B cell (primary cell): Measurements from ENCODE around the gene PTPRM. TPM values are rescaled to one million over a fixed set of nuclear protein-coding genes. Genes with fewer than 3 reads are reported as not detected.

Experiments used
- ATAC-seq: fragments of 200-7000 bp; cut with Tn5 transposase; one replicate; pipeline ENCODE4 v1.10.0; 2021; ENCODE audit warnings: low read depth, mild to moderate bottlenecking, moderate number of reproducible peaks, moderate library complexity
- CTCF ChIA-PET: fragments of 350-600 bp; sonication (Branson Sonifier 250); formaldehyde crosslinking; loops from one replicate; lab custom pipeline; 2021; ENCODE audit warnings: antibody characterized with exemption, inconsistent platforms; lab: Charles Lee
- POLR2A ChIA-PET: fragments of 350-600 bp; sonication (Branson Sonifier 250); formaldehyde crosslinking; loops from one replicate; lab custom pipeline; 2021; ENCODE audit warnings: antibody characterized with exemption; lab: Charles Lee
- DNase-seq: peaks from one replicate; pipeline ENCODE4 v3.0.0; 2013
- H2AFZ ChIP-seq: 2 replicates; pipeline ENCODE4 v1.6.1; 2012; ENCODE audit warnings: mild to moderate bottlenecking, low read depth, low read length; ENCODE audit not compliant: insufficient read depth, poor library complexity, severe bottlenecking
- H3K27ac ChIP-seq, 2 donors: 1 replicate in 1 of 2; 2 replicates in 1 of 2; pipeline ENCODE4 v1.5.1; 2012 to 2013; ENCODE audit warnings: low read length in 2 of 2, mild to moderate bottlenecking in 2 of 2, moderate library complexity in 1 of 2
- H3K27me3 ChIP-seq, 4 experiments: fragments of 200-600 bp in 1 of 4; sonication (generic) in 1 of 4; replicated peaks in 1 of 4; 1 replicate in 2 of 4; 2 replicates in 2 of 4; pipeline versions ENCODE4 v1.6.1 to v1.7.0; 2013 to 2016; ENCODE audit warnings: low read length in 3 of 4, mild to moderate bottlenecking in 2 of 4, mixed read lengths in 1 of 4, moderate library complexity in 1 of 4; ENCODE audit not compliant: insufficient read depth in 4 of 4, control insufficient read depth in 3 of 4; ENCODE audit errors: control extremely low read depth in 1 of 4
- H3K36me3 ChIP-seq, 2 experiments: replicated peaks in 1 of 2; 1 replicate in 1 of 2; 2 replicates in 1 of 2; pipeline versions ENCODE4 v1.6.1 to v1.7.1; 2013; ENCODE audit warnings: low read length in 1 of 2; ENCODE audit not compliant: insufficient read depth in 2 of 2, control insufficient read depth in 1 of 2; ENCODE audit errors: control extremely low read depth in 1 of 2, extremely low read depth in 1 of 2
- H3K4me1 ChIP-seq, 2 donors: fragments of 200-600 bp in 1 of 2; sonication (generic) in 1 of 2; 1 replicate in 1 of 2; 2 replicates in 1 of 2; pipeline versions ENCODE4 v1.5.1 to v1.6.1; 2013 to 2017; ENCODE audit warnings: low read length in 2 of 2; ENCODE audit not compliant: control insufficient read depth in 2 of 2, insufficient read depth in 2 of 2
- H3K4me2 ChIP-seq: replicated peaks from 2 replicates; pipeline ENCODE3; 2012; ENCODE audit warnings: mild to moderate bottlenecking, low read depth, low read length; ENCODE audit not compliant: poor library complexity, severe bottlenecking
- H3K4me3 ChIP-seq, 5 experiments: fragments of 200-600 bp in 1 of 5; sonication (generic) in 1 of 5; 1 replicate in 3 of 5; 2 replicates in 2 of 5; pipeline versions ENCODE4 v1.5.1 to v1.7.0; 2011 to 2016; ENCODE audit warnings: low read length in 4 of 5, mild to moderate bottlenecking in 4 of 5, low read depth in 2 of 5, control low read depth in 1 of 5, moderate library complexity in 1 of 5; ENCODE audit not compliant: insufficient read depth in 1 of 5; ENCODE audit errors: control extremely low read depth in 1 of 5, extremely low read depth in 1 of 5
- H3K79me2 ChIP-seq: fragments of 200-600 bp; sonication (generic); one replicate; pipeline ENCODE4 v1.6.0; 2016; ENCODE audit warnings: low read length; ENCODE audit not compliant: control insufficient read depth, insufficient read depth
- H3K9ac ChIP-seq: fragments of 200-600 bp; sonication (generic); 2 replicates; pipeline ENCODE4 v1.6.1; 2017; ENCODE audit warnings: mild to moderate bottlenecking, low read length, moderate library complexity
- H3K9me3 ChIP-seq, 3 donors: one replicate each; pipeline versions ENCODE4 v1.6.1 to v1.7.1; 2013; ENCODE audit warnings: low read length in 2 of 3; ENCODE audit not compliant: control insufficient read depth in 2 of 3, insufficient read depth in 1 of 3; ENCODE audit errors: control extremely low read depth in 1 of 3
- H4K20me1 ChIP-seq: 2 replicates; pipeline ENCODE4 v1.6.0; 2012; ENCODE audit warnings: mild to moderate bottlenecking, low read length; ENCODE audit not compliant: insufficient read depth, control insufficient read depth, poor library complexity, severe bottlenecking
- H3K27ac Mint-ChIP-seq: one replicate; pipeline ENCODE4 v1.8.0; 2021; ENCODE audit warnings: mixed read lengths
- H3K27me3 Mint-ChIP-seq: one replicate; pipeline ENCODE4 v1.8.0; 2021; ENCODE audit warnings: mixed read lengths
- H3K4me1 Mint-ChIP-seq: one replicate; pipeline ENCODE4 v1.8.0; 2021; ENCODE audit warnings: mixed read lengths
- H3K4me3 Mint-ChIP-seq: one replicate; pipeline ENCODE4 v1.8.0; 2021; ENCODE audit warnings: mixed read lengths
- H3K9me3 Mint-ChIP-seq: one replicate; pipeline ENCODE4 v1.8.0; 2022; ENCODE audit warnings: mixed read lengths; ENCODE audit not compliant: insufficient read depth
- CTCF ChIP-seq: fragments of 200-600 bp; IDR thresholded peaks from one replicate; pipeline ENCODE4 v1.8.0; 2022; ENCODE audit warnings: antibody characterized with exemption, mild to moderate bottlenecking
- EZH2 ChIP-seq: IDR thresholded peaks from 2 replicates; pipeline ENCODE4 v1.6.1; 2012; ENCODE audit warnings: borderline replicate concordance, low read depth, mild to moderate bottlenecking, moderate library complexity, low read length; ENCODE audit not compliant: insufficient read depth, poor library complexity, severe bottlenecking
- WGBS: methylation state at CpG from one replicate; pipeline ENCODE4 v1.1.5; 2013; ENCODE audit warnings: missing lambda C conversion rate; ENCODE audit not compliant: insufficient coverage; 5-methylcytosine and 5-hydroxymethylcytosine counted together
- intact Hi-C: fragments of 100-400 bp; cut with micrococcal nuclease; formaldehyde crosslinking; loops from one replicate; pipeline ENCODE4 v1.10.0; 2022
- polyA plus RNA-seq: library from polyadenylated mRNA; depleted of rRNA; stranded (reverse); fragments of >200 nt; gene quantifications from 2 replicates; pipeline ENCODE4 v1.2.3, GENCODE V29; 2012
- total RNA-seq, 2 donors: library from RNA; stranded (reverse); fragments of 120-200 nt in 1 of 2; gene quantifications; 1 replicate in 1 of 2; 2 replicates in 1 of 2; pipeline versions ENCODE4 v1.2.3 to v1.2.4, GENCODE V29; 2013 to 2022

The PTPRM gene
- total and polyA plus RNA-seq, 2 donors (not counting 1 experiment from before 2014, with no cell fraction given) = 0.20 to 0.89 TPM

GRCh38 chr18:8097399-8097798 lies 530.3 kb downstream of the PTPRM start:
- no peaks in the 10 kb centered on the region for H3K27me3 ChIP-seq
- H3K9ac ChIP-seq = no peak overlapping the region
- no peaks in the 10 kb centered on the region for H3K36me3 ChIP-seq
- Mint-ChIP-seq H3K27me3 (no peaks in the 10 kb centered on the region), H3K9me3 (peaks cover 2% of the 10 kb centered on the region), H3K27ac (no peak overlapping the region), H3K4me1 (no peaks in the 10 kb centered on the region), H3K4me3 (no peak overlapping the region)
- no peak overlapping the region for H3K4me2 ChIP-seq
- DNase-seq (no peak), ATAC-seq (no peak)
- ChIA-PET CTCF (no interaction called here), POLR2A (no interaction called here)
- H3K9me3 ChIP-seq = no peaks in the 10 kb centered on the region
- no peaks in the 10 kb centered on the region for H4K20me1 ChIP-seq
- H3K4me1 ChIP-seq = no peaks in the 10 kb centered on the region
- H2AFZ ChIP-seq = no peak overlapping the region
- no peak overlapping the region for H3K4me3 ChIP-seq
- no peak overlapping the region for H3K27ac ChIP-seq
- intact Hi-C loops = no loop called here
- TF ChIP-seq CTCF (no peak), EZH2 (no peak)
- no peaks in the 10 kb centered on the region for H3K79me2 ChIP-seq

- POLR2A ChIA-PET = no interaction called here
- no peaks in the 10 kb centered on the region for H3K4me1 ChIP-seq
- no peak for ATAC-seq
- WGBS = no CpG with 5 or more reads among the region's 1 CpG
- DNase-seq = no peak
- H3K4me3 ChIP-seq = no peak overlapping the region
- H3K4me2 ChIP-seq = no peak overlapping the region
- no peaks in the 10 kb centered on the region for H4K20me1 ChIP-seq
- H3K27ac Mint-ChIP-seq = no peak overlapping the region
- H3K9ac ChIP-seq = no peak overlapping the region
- TF ChIP-seq EZH2 (no peak), CTCF (no peak)
- CTCF ChIA-PET = no interaction called here
- H3K9me3 ChIP-seq = peaks cover 0 to 3% (median 1%) of the 10 kb centered on the region in 3 donors
- intact Hi-C loops = no loop called here
- H3K4me3 Mint-ChIP-seq = no peak overlapping the region
- H3K27me3 ChIP-seq = no peaks in the 10 kb centered on the region
- H2AFZ ChIP-seq = no peak overlapping the region
- H3K4me1 Mint-ChIP-seq = no peaks in the 10 kb centered on the region
- no peaks in the 10 kb centered on the region for H3K79me2 ChIP-seq
- H3K36me3 ChIP-seq = no peaks in the 10 kb centered on the region
- H3K27ac ChIP-seq = no peak overlapping the region
- H3K27me3 Mint-ChIP-seq = no peaks in the 10 kb centered on the region
- H3K9me3 Mint-ChIP-seq = peaks cover 2% of the 10 kb centered on the region
Measured at GRCh38 chr18:8097927-8098326, 530.8 kb downstream of the PTPRM start.
